Activated naive CD8-positive, alpha-beta T cell treated with anti-CD3 and anti-CD28 coated beads, Interleukin-2, amount 10 ng/mL, durations not matched to agents 7 days and 5 days (primary cell): ENCODE measurements around the gene LSM4. TPM values are rescaled to one million over a fixed set of nuclear protein-coding genes. Genes with fewer than 3 reads are reported as not detected.
A peak's percentile ranks its signal among the peaks of the same experiment; 100 is the strongest.

Source experiments
- ATAC-seq: fragments of 150-1000 bp; cut with Tn5 transposase; one replicate; pipeline ENCODE4 v1.10.0; 2021; ENCODE audit warnings: low read depth, moderate library complexity
- POLR2A ChIA-PET: fragments of 350-600 bp; sonication (Branson Sonifier 250); formaldehyde crosslinking; loops from one replicate; lab custom pipeline; 2021; ENCODE audit warnings: antibody characterized with exemption; lab: Charles Lee
- DNase-seq: peaks from one replicate; pipeline ENCODE4 v3.0.0; 2021
- H3K27ac Mint-ChIP-seq: one replicate; pipeline ENCODE4 v1.8.0; 2022; ENCODE audit warnings: mild to moderate bottlenecking, mixed read lengths
- H3K27me3 Mint-ChIP-seq: one replicate; pipeline ENCODE4 v1.8.0; 2022; ENCODE audit warnings: mild to moderate bottlenecking, moderate library complexity, mixed read lengths
- H3K36me3 Mint-ChIP-seq: one replicate; pipeline ENCODE4 v1.8.0; 2021; ENCODE audit warnings: mild to moderate bottlenecking, mixed read lengths
- H3K4me1 Mint-ChIP-seq: one replicate; pipeline ENCODE4 v1.8.0; 2021; ENCODE audit warnings: mixed read lengths
- H3K4me3 Mint-ChIP-seq: one replicate; pipeline ENCODE4 v1.8.0; 2022; ENCODE audit warnings: mild to moderate bottlenecking, moderate library complexity, mixed read lengths
- H3K9me3 Mint-ChIP-seq: one replicate; pipeline ENCODE4 v1.8.0; 2021; ENCODE audit warnings: mixed read lengths
- total RNA-seq, 2 experiments: library from RNA; stranded (reverse); gene quantifications; one replicate each; pipeline ENCODE4 v1.2.3, GENCODE V29; 2021

The LSM4 gene
- total RNA-seq, 2 experiments from 2014 or later, result 151 to 157 TPM

DNA sequence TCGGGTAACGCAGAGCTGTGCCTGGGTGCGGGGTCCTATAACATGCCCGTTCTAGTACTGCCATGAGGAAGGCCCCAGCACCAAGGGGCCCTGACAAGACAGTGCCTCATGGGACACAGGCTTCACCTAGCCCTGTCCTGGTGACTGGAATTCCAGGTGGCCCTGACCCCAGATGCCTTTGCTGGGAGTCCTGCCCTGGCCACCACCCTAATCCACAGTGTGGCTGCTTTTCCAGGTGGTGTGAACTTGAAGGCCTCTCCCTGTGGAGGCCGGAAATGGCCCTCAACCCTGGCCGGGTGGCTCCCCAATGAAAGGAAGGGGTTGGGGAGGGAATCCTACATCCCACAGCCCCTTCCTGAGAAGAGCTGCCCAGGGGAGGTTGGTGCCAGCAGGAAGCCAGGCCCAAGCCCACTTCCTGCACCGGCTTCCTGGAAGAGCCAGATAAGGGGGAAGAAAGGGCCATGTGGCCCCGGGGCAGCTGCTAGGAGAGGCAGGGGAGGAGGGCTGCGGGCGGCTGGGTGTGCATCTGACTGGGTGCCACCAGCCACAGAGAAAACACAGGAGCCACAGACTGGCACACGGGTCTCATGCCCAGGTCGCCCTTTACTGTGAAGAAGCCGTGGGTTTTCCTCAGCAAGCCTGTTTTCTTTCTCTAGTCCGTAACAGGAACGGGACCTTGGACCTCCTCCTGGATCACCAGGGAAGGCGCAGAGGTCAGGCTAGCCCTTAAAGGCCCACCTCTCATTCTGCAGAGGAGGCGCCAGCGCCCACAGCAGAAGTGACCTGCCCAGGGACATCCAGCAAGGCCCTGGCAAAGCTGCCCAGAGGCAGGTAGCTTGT lies 4.7 kb downstream of the LSM4 start:
- peak; percentile 57 for ATAC-seq
- peaks cover 37% of the 10 kb centered on the region for H3K36me3 Mint-ChIP-seq
- H3K27ac Mint-ChIP-seq, result peak overlapping the region; percentile 93
- H3K9me3 Mint-ChIP-seq, result no peaks in the 10 kb centered on the region
- POLR2A ChIA-PET, result interaction anchor here (0.9 to 17.4 kb wide), 7 partner anchors 8 to 273 kb away, joined by 3 to 1033 read pairs (median 43); partner anchors contain the start of genes IQCN and JUND
- H3K4me1 Mint-ChIP-seq, result peaks cover 51% of the 10 kb centered on the region
- peak; percentile 70 for DNase-seq
- peak overlapping the region; percentile 94 for H3K4me3 Mint-ChIP-seq
- no peaks in the 10 kb centered on the region for H3K27me3 Mint-ChIP-seq

DNA sequence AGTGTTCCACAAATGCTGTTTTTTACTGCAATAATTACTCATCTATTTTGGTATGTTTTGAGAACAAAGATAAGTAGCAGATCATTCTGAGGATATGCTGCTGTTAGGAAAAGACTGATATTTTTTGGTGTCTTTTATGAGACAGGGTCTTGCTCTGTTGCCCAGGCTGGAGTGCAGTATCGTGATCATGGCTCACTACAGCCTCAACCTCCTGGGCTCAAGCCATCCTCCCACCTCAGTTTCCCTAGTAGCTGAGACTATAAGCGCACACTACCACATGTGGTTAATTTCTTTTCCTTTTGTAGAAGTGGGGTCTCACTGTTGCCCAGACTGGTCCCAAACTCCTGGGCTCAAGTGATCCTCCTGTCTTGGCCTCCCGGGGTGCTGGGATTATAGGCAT lies 9.5 kb downstream of the LSM4 start:
- DNase-seq (no peak), ATAC-seq (no peak)
- Mint-ChIP-seq H3K27ac (peak overlapping the region; percentile 54), H3K4me1 (peaks cover 25% of the 10 kb centered on the region), H3K36me3 (peaks cover 25% of the 10 kb centered on the region), H3K9me3 (no peaks in the 10 kb centered on the region), H3K27me3 (no peaks in the 10 kb centered on the region), H3K4me3 (no peak overlapping the region)
- POLR2A ChIA-PET, result interaction anchor here (1.1 to 17.4 kb wide), 5 partner anchors 8 to 36 kb away, joined by 4 to 1033 read pairs (median 5); partner anchors contain the start of genes IQCN, JUND and LSM4

DNA sequence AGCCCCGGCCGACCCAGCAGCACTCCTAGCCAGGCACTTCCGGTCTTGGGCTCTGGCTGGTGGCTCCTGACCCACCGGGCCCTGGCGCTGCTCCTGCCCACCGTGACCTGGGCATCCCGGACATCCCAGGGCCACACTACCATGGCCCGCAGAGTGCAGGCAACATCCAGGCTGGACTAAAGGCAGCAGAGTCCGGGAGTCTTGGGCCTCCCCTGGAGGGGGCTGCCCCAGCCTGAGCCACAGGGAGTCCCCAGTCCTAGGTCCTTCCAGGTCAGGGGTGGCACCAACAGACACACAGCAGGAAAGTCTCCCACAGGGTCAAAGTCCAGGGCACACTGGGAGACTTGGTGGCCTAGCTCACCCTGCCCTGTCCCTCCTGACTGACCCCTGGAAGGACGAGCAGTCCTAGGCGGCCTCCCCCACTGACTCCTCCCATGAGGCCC lies 10.8 kb downstream of the LSM4 start:
- POLR2A ChIA-PET, result interaction anchor here (1.6 to 17.4 kb wide), 4 partner anchors 9 to 34 kb away, joined by 3 to 1033 read pairs (median 36); partner anchors contain the start of genes IQCN, JUND and LSM4
- DNase-seq (no peak), ATAC-seq (no peak)
- Mint-ChIP-seq H3K4me1 (peaks cover 21% of the 10 kb centered on the region), H3K27ac (no peak overlapping the region), H3K4me3 (no peak overlapping the region), H3K36me3 (peaks cover 28% of the 10 kb centered on the region), H3K27me3 (no peaks in the 10 kb centered on the region), H3K9me3 (no peaks in the 10 kb centered on the region)

DNA sequence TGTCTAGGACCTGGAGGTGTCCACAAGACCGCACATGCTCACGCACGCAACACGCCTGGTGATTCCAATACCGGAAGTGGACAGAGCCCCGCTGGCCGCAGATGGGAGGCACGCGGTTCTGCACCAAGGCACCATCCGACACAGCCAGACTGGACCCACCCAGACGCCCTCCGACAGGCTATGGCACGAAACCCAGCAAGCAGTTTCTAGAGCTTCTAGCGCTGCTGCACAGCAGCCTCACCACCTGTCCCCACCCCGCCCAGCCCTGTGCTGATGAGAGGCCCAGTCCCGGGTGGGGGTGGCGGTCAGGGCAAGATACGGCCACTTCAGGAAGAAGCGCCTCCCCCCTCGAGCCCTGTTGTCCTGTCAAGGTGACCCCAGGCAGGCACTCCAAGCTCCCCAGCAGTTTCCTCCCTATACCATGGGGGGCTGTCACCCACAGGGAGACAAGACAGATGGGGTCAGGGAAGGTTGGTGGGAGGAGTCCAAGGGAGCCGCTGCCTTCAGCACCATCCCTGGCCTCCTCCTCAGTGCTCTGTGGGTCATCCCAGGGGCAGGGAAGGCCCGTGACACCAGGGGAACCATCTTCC lies 11.3 kb downstream of the LSM4 start:
- H3K27me3 Mint-ChIP-seq, result no peaks in the 10 kb centered on the region
- DNase-seq (peak; percentile 34), ATAC-seq (no peak)
- POLR2A ChIA-PET, result interaction anchor here (1.6 to 17.4 kb wide), 3 partner anchors 9 to 34 kb away, joined by 3 to 1033 read pairs (median 67); partner anchors contain the start of genes IQCN, JUND and LSM4
- peaks cover 31% of the 10 kb centered on the region for H3K36me3 Mint-ChIP-seq
- no peak overlapping the region for H3K27ac Mint-ChIP-seq
- no peaks in the 10 kb centered on the region for H3K9me3 Mint-ChIP-seq
- peaks cover 26% of the 10 kb centered on the region for H3K4me1 Mint-ChIP-seq
- H3K4me3 Mint-ChIP-seq, result no peak overlapping the region

DNA sequence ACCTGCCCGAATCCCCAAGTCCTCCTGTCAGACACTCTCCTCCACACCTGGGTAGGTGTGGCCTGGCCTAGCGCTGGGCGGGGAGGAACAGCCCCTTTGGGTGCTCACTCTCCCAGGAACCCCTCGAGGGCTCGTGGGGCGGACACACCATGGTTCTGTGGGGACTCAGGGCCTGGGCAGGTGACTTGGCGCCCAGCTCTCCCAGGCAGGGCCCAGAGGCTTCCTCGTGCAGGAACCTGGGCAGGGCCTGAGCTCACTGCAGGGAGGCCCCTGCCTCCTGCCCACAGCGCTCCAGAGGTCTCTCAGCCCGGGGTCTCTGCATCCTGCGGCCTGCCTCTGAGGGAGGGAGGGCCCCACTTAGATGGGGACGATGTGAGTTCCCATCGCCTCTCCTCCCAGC lies 11.9 kb downstream of the LSM4 start:
- peaks cover 26% of the 10 kb centered on the region for H3K4me1 Mint-ChIP-seq
- no peak for DNase-seq
- H3K27ac Mint-ChIP-seq, result peak overlapping the region; percentile 12
- POLR2A ChIA-PET, result interaction anchor here (1.1 to 17.4 kb wide), 4 partner anchors 7 to 33 kb away, joined by 5 to 1033 read pairs (median 36); partner anchors contain the start of genes IQCN, JUND and LSM4
- ATAC-seq, result no peak
- H3K36me3 Mint-ChIP-seq, result peaks cover 33% of the 10 kb centered on the region
- no peaks in the 10 kb centered on the region for H3K9me3 Mint-ChIP-seq
- no peaks in the 10 kb centered on the region for H3K27me3 Mint-ChIP-seq
- no peak overlapping the region for H3K4me3 Mint-ChIP-seq

DNA sequence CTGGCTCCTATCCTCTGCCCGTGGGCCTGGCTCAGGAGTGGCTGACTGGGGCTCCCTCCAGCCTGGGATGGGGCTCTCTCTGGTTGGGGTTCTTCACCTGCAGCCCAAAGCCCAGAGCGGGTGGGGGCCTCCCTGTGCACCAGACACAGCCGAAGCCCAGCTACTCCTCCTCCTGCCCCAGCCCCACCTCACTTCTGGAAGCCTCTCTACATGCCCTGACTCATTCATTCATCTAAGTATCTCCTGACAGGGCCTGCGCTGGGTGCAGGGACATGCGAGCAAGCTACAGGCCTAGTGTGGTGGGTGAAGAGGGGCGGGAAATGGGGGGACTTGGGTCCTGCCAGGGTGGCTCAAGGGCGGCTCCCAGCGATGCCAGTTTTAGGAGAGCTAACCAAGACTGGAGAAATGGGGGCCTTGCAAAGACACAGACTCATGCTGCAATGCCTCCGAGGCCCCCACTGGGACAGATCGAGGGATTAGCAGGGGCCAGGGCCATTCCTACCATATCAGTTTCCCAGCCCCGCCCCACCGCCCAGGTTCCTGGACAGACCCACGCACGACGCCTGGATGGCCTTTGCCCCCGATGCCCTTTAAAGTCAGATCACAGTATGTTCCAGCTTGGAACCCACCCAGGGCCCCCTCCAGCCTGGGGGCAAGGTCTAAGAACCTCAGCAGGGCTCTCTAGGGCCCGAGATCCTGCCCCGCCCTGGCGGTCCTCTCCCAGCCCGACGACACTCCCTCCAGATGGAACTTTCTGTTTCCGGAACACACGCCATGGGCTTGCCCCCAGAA lies 12.6 kb downstream of the LSM4 start:
- H3K27me3 Mint-ChIP-seq, result no peaks in the 10 kb centered on the region
- H3K36me3 Mint-ChIP-seq, result peaks cover 36% of the 10 kb centered on the region
- no peak overlapping the region for H3K4me3 Mint-ChIP-seq
- POLR2A ChIA-PET, result interaction anchor here (0.5 to 17.4 kb wide), 5 partner anchors 8 to 33 kb away, joined by 5 to 1033 read pairs (median 5); partner anchors contain the start of genes IQCN, JUND and LSM4
- no peaks in the 10 kb centered on the region for H3K9me3 Mint-ChIP-seq
- ATAC-seq, result no peak
- H3K4me1 Mint-ChIP-seq, result peaks cover 26% of the 10 kb centered on the region
- DNase-seq, result peak; percentile 40
- H3K27ac Mint-ChIP-seq, result peak overlapping the region; percentile 12

DNA sequence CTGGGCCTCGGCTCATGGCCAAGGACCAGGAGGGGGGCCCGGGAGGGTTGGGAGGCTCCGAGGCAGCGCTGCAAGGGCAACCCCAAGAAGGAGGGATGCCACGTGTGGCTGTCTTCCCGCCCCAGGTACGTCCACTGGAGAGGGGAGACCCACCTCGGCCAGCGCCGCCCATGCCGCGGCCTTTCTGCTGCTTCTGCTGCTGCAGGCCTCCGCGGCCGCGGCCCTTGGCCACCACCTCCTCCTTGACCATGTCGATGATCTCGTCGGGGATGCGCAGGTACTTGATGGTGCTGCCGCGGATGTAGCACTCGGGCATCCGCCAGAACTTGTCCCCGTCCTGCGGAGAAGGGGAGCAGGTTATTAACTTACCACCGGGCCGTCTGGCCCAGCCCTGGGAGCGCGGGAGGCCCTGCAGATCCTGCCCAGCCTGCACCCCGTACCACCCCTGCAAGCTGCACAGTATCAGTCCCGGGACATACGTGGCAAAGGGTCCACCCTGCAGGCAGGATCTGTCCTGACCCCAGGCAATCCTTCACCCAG lies 13.3 kb downstream of the LSM4 start:
- H3K36me3 Mint-ChIP-seq, result peaks cover 41% of the 10 kb centered on the region
- DNase-seq (peak; percentile 35), ATAC-seq (no peak)
- no peak overlapping the region for H3K4me3 Mint-ChIP-seq
- H3K27ac Mint-ChIP-seq, result no peak overlapping the region
- H3K27me3 Mint-ChIP-seq, result no peaks in the 10 kb centered on the region
- POLR2A ChIA-PET, result interaction anchor here (1.2 to 17.4 kb wide), 5 partner anchors 8 to 32 kb away, joined by 5 to 1033 read pairs (median 67); partner anchors contain the start of genes IQCN, JUND and LSM4
- peaks cover 29% of the 10 kb centered on the region for H3K4me1 Mint-ChIP-seq
- no peaks in the 10 kb centered on the region for H3K9me3 Mint-ChIP-seq

DNA sequence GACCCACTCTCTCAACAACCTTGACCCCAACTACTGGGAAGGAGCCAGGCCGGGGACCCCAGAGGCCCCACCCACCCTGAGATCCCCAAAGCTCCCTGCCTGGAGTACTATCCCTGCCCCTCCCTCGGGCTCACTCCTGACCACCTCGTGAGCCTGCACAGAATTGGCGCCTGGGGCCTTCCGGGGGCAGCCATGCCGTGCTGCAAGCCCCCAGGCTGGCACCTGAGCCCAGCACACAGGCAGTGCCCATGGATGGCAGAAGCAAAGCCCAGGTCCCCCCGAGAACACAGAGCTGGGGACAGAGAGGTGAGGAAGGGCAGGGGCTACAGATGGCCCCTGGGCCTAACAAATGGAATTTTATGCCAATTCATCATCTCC lies 13.9 kb downstream of the LSM4 start:
- peaks cover 43% of the 10 kb centered on the region for H3K36me3 Mint-ChIP-seq
- H3K4me1 Mint-ChIP-seq, result peaks cover 27% of the 10 kb centered on the region
- peak overlapping the region; percentile 51 for H3K27ac Mint-ChIP-seq
- H3K4me3 Mint-ChIP-seq, result no peak overlapping the region
- POLR2A ChIA-PET, result interaction anchor here (3.4 to 17.4 kb wide), 4 partner anchors 8 to 31 kb away, joined by 43 to 1033 read pairs (median 206); partner anchors contain the start of genes IQCN, JUND and LSM4
- DNase-seq, result peak; percentile 33
- H3K9me3 Mint-ChIP-seq, result no peaks in the 10 kb centered on the region
- ATAC-seq, result no peak
- no peaks in the 10 kb centered on the region for H3K27me3 Mint-ChIP-seq

DNA sequence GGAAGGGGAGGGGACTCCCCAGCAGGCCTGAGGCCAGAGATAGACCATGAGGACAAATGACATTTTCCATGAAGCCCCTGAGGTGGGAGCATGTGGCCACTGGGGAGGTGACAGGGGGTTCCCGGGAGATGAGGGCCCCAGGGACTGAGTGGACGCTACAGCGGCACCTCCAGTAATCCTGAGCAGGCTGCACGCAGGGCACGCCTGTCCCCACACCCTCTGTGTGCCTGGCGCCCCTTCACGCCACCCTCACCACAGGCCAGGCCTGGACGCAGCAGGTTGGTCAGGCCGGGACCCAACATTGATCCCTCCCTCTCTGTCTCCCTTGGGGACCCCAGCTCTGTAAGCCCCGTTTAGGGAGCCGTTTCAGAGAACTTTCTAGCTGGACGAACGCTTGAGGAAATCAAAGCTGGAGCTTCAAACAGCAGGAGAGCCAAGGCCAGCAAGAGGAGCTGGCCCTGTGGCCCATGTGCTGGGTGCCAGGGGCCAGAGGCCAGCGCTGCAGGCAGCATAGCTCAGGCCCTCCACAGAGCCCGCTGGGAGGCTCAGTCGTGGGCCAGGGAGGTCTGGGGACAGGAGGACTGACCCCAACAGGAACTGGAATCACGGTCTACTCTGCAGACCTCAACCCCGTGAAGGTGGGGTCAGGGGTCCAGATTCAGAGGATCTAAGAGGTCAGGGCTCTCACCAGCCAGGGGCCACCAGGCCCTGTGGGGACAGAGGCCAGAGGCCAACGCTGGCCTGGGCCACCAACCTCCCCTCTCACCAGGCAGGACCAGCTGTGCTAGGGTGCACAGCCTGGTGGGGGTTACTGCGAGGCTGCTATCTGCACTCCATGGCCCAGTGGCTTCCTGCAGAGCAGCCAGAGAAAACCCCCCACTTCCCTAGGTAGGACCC lies 14.6 kb downstream of the LSM4 start:
- Mint-ChIP-seq H3K36me3 (peaks cover 44% of the 10 kb centered on the region), H3K9me3 (no peaks in the 10 kb centered on the region), H3K4me1 (peaks cover 29% of the 10 kb centered on the region), H3K4me3 (no peak overlapping the region), H3K27me3 (no peaks in the 10 kb centered on the region), H3K27ac (peak overlapping the region; percentile 48)
- POLR2A ChIA-PET, result interaction anchor here (3.4 to 17.4 kb wide), 4 partner anchors 9 to 30 kb away, joined by 43 to 1033 read pairs (median 206); partner anchors contain the start of genes IQCN, JUND and LSM4
- ATAC-seq (no peak), DNase-seq (peak; percentile 39)

DNA sequence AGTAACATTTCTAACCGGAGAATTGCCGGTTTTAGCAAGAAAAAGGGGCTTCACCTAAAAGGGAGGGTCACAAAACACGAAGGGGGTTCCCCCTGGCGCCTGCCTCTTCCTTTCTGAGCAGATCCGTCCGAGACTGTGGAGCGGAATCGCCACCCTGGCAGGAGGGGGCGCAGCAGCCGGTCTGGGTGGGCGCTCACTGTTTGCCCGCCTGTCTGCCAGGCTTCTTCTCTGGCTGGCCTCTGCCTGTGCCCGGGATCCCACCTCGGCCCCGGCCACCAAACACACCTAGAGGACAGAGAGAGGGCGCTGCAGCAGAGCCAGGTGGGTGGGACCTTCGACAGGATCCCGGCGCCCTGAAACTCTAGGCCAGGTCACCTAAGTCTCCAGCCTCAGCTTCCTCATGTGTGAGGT lies 15.6 kb downstream of the LSM4 start:
- POLR2A ChIA-PET, result interaction anchor here (0.8 to 17.4 kb wide), 7 partner anchors 10 to 113 kb away, joined by 3 to 1033 read pairs (median 43); partner anchors contain the start of genes IQCN, JUND and LSM4
- Mint-ChIP-seq H3K27me3 (no peaks in the 10 kb centered on the region), H3K4me1 (peaks cover 30% of the 10 kb centered on the region), H3K4me3 (peak overlapping the region; percentile 90), H3K36me3 (peaks cover 38% of the 10 kb centered on the region), H3K9me3 (no peaks in the 10 kb centered on the region), H3K27ac (peak overlapping the region; percentile 93)
- DNase-seq (peak; percentile 61), ATAC-seq (no peak)

DNA sequence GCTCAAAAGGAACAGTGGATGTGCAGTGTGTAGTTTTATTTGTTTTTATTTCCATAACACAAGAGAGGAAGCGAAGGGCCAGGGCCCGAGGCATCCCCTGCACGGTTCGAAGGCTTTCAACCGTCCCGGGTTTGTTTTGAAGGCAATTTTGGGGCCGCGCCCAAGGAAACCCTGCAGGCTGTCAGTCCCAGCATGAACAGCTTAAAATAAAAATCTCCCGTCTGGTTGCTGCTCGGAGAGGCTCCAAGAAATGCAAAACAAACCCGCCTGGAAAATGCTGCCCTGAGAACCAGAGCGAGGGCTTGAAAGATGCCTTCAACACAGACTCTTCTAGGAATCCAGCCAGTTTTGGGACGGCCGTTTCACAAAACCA lies 16.0 kb downstream of the LSM4 start:
- POLR2A ChIA-PET, result interaction anchor here (0.8 to 17.4 kb wide), 7 partner anchors 10 to 113 kb away, joined by 3 to 1033 read pairs (median 43); partner anchors contain the start of genes IQCN, JUND and LSM4
- H3K4me1 Mint-ChIP-seq, result peaks cover 31% of the 10 kb centered on the region
- H3K9me3 Mint-ChIP-seq, result no peaks in the 10 kb centered on the region
- ATAC-seq (no peak), DNase-seq (no peak)
- peaks cover 38% of the 10 kb centered on the region for H3K36me3 Mint-ChIP-seq
- H3K4me3 Mint-ChIP-seq, result peak overlapping the region; percentile 90
- peak overlapping the region; percentile 93 for H3K27ac Mint-ChIP-seq
- no peaks in the 10 kb centered on the region for H3K27me3 Mint-ChIP-seq
